ENCODE results near the gene CENPU. TPM values are rescaled to one million over a fixed set of nuclear protein-coding genes. Genes with fewer than 3 reads are reported as not detected.
"Not testable (repeated sequence)": the region's sequence is repeated elsewhere in the genome, so short reads cannot be mapped to it uniquely, and the experiment has no call there.

Gene CENPU
- total RNA-seq, 1 donor from 2014 or later: 229 TPM

GRCh38 chr4:184653650-184654049, 80.2 kb downstream of the CENPU start:
- Mint-ChIP-seq H3K9me3 (no peaks in the 10 kb centered on the region), H3K27me3 (ENCODE audit: insufficient read depth, low read depth) (no peaks in the 10 kb centered on the region), H3K4me3 (no peak overlapping the region), H3K36me3 (peaks cover 14% of the 10 kb centered on the region), H3K27ac (no peak overlapping the region), H3K4me1 (peaks cover 15% of the 10 kb centered on the region)
- DNase-seq (ENCODE audit: low spot score): no peak
- Histone ChIP-seq H4K20me1 (ENCODE audit: low read depth) (peaks cover 2% of the 10 kb centered on the region), H3K27me3 (no peaks in the 10 kb centered on the region), H3F3A (ENCODE audit: low read depth) (peaks cover 17% of the 10 kb centered on the region), H3K4me2 (no peak overlapping the region), H3K9me3 (ENCODE audit: low read depth) (no peaks in the 10 kb centered on the region), H3K27ac (no peak overlapping the region), H2AFZ (replicated peaks) (no peak overlapping the region), H3K36me3 (peaks cover 6% of the 10 kb centered on the region), H3K9ac (no peak overlapping the region), H3K4me1 (peaks cover 10% of the 10 kb centered on the region), H3K4me3 (no peak overlapping the region), H3K79me2 (ENCODE audit: low read depth) (peaks cover 16% of the 10 kb centered on the region)
- TF ChIP-seq EZH2 (IDR thresholded peaks at IDR 0.05): no peak
- TF ChIP-seq EZH2phosphoT487 (IDR thresholded peaks at IDR 0.05): no peak
- TF ChIP-seq, protein P1, sequence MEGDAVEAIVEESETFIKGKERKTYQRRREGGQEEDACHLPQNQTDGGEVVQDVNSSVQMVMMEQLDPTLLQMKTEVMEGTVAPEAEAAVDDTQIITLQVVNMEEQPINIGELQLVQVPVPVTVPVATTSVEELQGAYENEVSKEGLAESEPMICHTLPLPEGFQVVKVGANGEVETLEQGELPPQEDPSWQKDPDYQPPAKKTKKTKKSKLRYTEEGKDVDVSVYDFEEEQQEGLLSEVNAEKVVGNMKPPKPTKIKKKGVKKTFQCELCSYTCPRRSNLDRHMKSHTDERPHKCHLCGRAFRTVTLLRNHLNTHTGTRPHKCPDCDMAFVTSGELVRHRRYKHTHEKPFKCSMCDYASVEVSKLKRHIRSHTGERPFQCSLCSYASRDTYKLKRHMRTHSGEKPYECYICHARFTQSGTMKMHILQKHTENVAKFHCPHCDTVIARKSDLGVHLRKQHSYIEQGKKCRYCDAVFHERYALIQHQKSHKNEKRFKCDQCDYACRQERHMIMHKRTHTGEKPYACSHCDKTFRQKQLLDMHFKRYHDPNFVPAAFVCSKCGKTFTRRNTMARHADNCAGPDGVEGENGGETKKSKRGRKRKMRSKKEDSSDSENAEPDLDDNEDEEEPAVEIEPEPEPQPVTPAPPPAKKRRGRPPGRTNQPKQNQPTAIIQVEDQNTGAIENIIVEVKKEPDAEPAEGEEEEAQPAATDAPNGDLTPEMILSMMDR (IDR thresholded peaks at IDR 0.05): no peak

GRCh38 chr4:184652681-184653080, 81.2 kb downstream of the CENPU start:
- H3K9me3 ChIP-seq (ENCODE audit: low read depth); H3K27ac Mint-ChIP-seq; H3K9me3 Mint-ChIP-seq; H3K4me2 ChIP-seq; H3K4me3 Mint-ChIP-seq; H3K27me3 ChIP-seq; H3K4me3 ChIP-seq; DNase-seq (ENCODE audit: low spot score); H3K9ac ChIP-seq; H2AFZ ChIP-seq (replicated peaks); H3K36me3 ChIP-seq; H3K27me3 Mint-ChIP-seq (ENCODE audit: insufficient read depth, low read depth); H3K27ac ChIP-seq: not testable (repeated sequence)
- Histone ChIP-seq H4K20me1 (ENCODE audit: low read depth) (peaks cover 12% of the 10 kb centered on the region), H3K4me1 (peaks cover 14% of the 10 kb centered on the region), H3K79me2 (ENCODE audit: low read depth) (peaks cover 25% of the 10 kb centered on the region), H3F3A (ENCODE audit: low read depth) (peaks cover 23% of the 10 kb centered on the region)
- peaks cover 20% of the 10 kb centered on the region for H3K4me1 Mint-ChIP-seq
- peaks cover 11% of the 10 kb centered on the region for H3K36me3 Mint-ChIP-seq

GRCh38 chr4:184651899-184652298, 82.0 kb downstream of the CENPU start:
- Histone ChIP-seq H3K36me3 (peaks cover 1% of the 10 kb centered on the region), H3F3A (ENCODE audit: low read depth) (peaks cover 23% of the 10 kb centered on the region), H3K4me1 (peaks cover 22% of the 10 kb centered on the region), H3K27ac (no peak overlapping the region), H3K4me2 (no peak overlapping the region), H3K79me2 (ENCODE audit: low read depth) (peaks cover 33% of the 10 kb centered on the region), H3K9ac (no peak overlapping the region), H3K9me3 (ENCODE audit: low read depth) (no peaks in the 10 kb centered on the region), H2AFZ (replicated peaks) (no peak overlapping the region), H3K27me3 (no peaks in the 10 kb centered on the region), H4K20me1 (ENCODE audit: low read depth) (peaks cover 20% of the 10 kb centered on the region), H3K4me3 (no peak overlapping the region)
- H3K27ac Mint-ChIP-seq: no peak overlapping the region
- no peak for DNase-seq (ENCODE audit: low spot score)
- peaks cover 27% of the 10 kb centered on the region for H3K4me1 Mint-ChIP-seq
- peaks cover 10% of the 10 kb centered on the region for H3K36me3 Mint-ChIP-seq
- no peaks in the 10 kb centered on the region for H3K27me3 Mint-ChIP-seq (ENCODE audit: insufficient read depth, low read depth)
- H3K4me3 Mint-ChIP-seq: no peak overlapping the region
- H3K9me3 Mint-ChIP-seq: no peaks in the 10 kb centered on the region
- TF ChIP-seq, protein P1 (IDR thresholded peaks at IDR 0.05): no peak
- TF ChIP-seq EZH2phosphoT487 (IDR thresholded peaks at IDR 0.05) (no peak), EZH2 (IDR thresholded peaks at IDR 0.05) (no peak)

GRCh38 chr4:184649971-184650855, 83.7 kb downstream of the CENPU start:
- H3K9me3 Mint-ChIP-seq: no peaks in the 10 kb centered on the region
- peak; percentile 64 for DNase-seq (ENCODE audit: low spot score)
- peaks cover 6% of the 10 kb centered on the region for H3K36me3 Mint-ChIP-seq
- H3K36me3 ChIP-seq: no peaks in the 10 kb centered on the region
- H3K4me2 ChIP-seq: peak overlapping the region; percentile 86
- peaks cover 50% of the 10 kb centered on the region for H3K79me2 ChIP-seq (ENCODE audit: low read depth)
- no peaks in the 10 kb centered on the region for H3K27me3 ChIP-seq
- peak overlapping the region; percentile 89 for H3K4me3 ChIP-seq
- peaks cover 22% of the 10 kb centered on the region for H3K4me1 ChIP-seq
- peaks cover 35% of the 10 kb centered on the region for H4K20me1 ChIP-seq (ENCODE audit: low read depth)
- H3K4me1 Mint-ChIP-seq: peaks cover 40% of the 10 kb centered on the region
- H3K27me3 Mint-ChIP-seq (ENCODE audit: insufficient read depth, low read depth): no peaks in the 10 kb centered on the region
- no peaks in the 10 kb centered on the region for H3K9me3 ChIP-seq (ENCODE audit: low read depth)
- H3K27ac Mint-ChIP-seq: peak overlapping the region; percentile 93
- peak overlapping the region; percentile 93 for H3K4me3 Mint-ChIP-seq
- TF ChIP-seq EZH2 (IDR thresholded peaks at IDR 0.05): no peak
- TF ChIP-seq, protein P1 (IDR thresholded peaks at IDR 0.05): no peak
- peak overlapping the region; percentile 42 for H3K9ac ChIP-seq
- peak overlapping the region; percentile 50 for H3K27ac ChIP-seq
- H2AFZ ChIP-seq (replicated peaks): peak overlapping the region; percentile 43
- peaks cover 23% of the 10 kb centered on the region for H3F3A ChIP-seq (ENCODE audit: low read depth)

All from neural progenitor cell (in vitro differentiated cells).